BLaER1 (cell line): ENCODE measurements around the gene RPL22.

Source experiments
- H3K27ac ChIP-seq: shearing (Covaris generic); formaldehyde crosslinking; 2 replicates; pipeline ENCODE4 v1.8.1; 2022
- H3K27me3 ChIP-seq: shearing (Covaris generic); formaldehyde crosslinking; 2 replicates; pipeline ENCODE4 v1.8.1; 2022
- H3K36me3 ChIP-seq: shearing (Covaris generic); formaldehyde crosslinking; 2 replicates; pipeline ENCODE4 v1.8.1; 2022
- H3K4me1 ChIP-seq: shearing (Covaris generic); formaldehyde crosslinking; 2 replicates; pipeline ENCODE4 v1.8.1; 2022
- H3K4me2 ChIP-seq: shearing (Covaris generic); formaldehyde crosslinking; 2 replicates; pipeline ENCODE4 v1.8.1; 2022
- H3K4me3 ChIP-seq: shearing (Covaris generic); formaldehyde crosslinking; 2 replicates; pipeline ENCODE4 v1.8.1; 2022
- H3K9ac ChIP-seq: shearing (Covaris generic); formaldehyde crosslinking; 2 replicates; pipeline ENCODE4 v1.8.1; 2022
- H3K9me3 ChIP-seq: shearing (Covaris generic); formaldehyde crosslinking; 2 replicates; pipeline ENCODE4 v1.8.1; 2022
- H4K20me1 ChIP-seq: shearing (Covaris generic); formaldehyde crosslinking; 2 replicates; pipeline ENCODE4 v1.8.1; 2022
- Cebpa-rat ChIP-seq: shearing (Covaris generic); IDR thresholded peaks from 2 replicates; pipeline ENCODE4 v1.8.1; 2022

Gene RPL22

GRCh38 chr1:6157528-6158174 lies 41.7 kb downstream of the RPL22 start:
- no peaks in the 10 kb centered on the region for H3K27me3 ChIP-seq
- no peak overlapping the region for H3K4me2 ChIP-seq
- H3K9me3 ChIP-seq: no peaks in the 10 kb centered on the region
- H3K4me3 ChIP-seq: no peak overlapping the region
- H4K20me1 ChIP-seq: peaks cover 20% of the 10 kb centered on the region
- no peak for TF ChIP-seq Cebpa-rat
- H3K36me3 ChIP-seq: no peaks in the 10 kb centered on the region
- no peak overlapping the region for H3K9ac ChIP-seq
- H3K27ac ChIP-seq: no peak overlapping the region
- H3K4me1 ChIP-seq: peaks cover 32% of the 10 kb centered on the region

DNA sequence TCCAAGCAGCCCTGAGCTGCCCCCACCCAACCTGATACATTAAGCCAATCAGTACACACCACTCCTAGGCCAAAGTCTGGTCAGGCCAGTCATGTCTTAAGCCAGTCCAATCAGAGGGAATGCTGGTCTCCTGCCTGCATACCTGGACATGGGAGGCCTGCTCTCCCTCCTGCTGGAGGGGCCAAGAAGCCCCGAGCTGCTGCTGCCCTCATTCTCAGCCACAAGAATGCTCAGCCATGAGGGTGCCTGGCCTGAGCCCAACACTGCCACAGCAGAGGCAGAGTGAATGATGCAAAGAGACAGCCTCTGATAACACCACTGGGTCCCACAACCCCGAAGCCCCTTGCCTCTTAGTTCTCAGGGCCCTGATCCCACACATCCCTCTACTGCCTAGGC lies 42.3 kb downstream of the RPL22 start:
- no peaks in the 10 kb centered on the region for H3K27me3 ChIP-seq
- H3K4me1 ChIP-seq: peaks cover 32% of the 10 kb centered on the region
- H4K20me1 ChIP-seq: peaks cover 15% of the 10 kb centered on the region
- H3K4me2 ChIP-seq: no peak overlapping the region
- no peak overlapping the region for H3K27ac ChIP-seq
- H3K9me3 ChIP-seq: no peaks in the 10 kb centered on the region
- no peaks in the 10 kb centered on the region for H3K36me3 ChIP-seq
- H3K9ac ChIP-seq: no peak overlapping the region
- H3K4me3 ChIP-seq: no peak overlapping the region
- TF ChIP-seq Cebpa-rat: no peak

- Histone ChIP-seq H4K20me1 (no peaks in the 10 kb centered on the region; the same call in 1 of the 2 replicates), H3K27ac (peak overlapping the region; percentile 4; the same call in 1 of the 2 replicates), H3K4me2 (peak overlapping the region; percentile 56), H3K27me3 (no peaks in the 10 kb centered on the region), H3K4me1 (peaks cover 18% of the 10 kb centered on the region), H3K9ac (no peak overlapping the region), H3K4me3 (no peak overlapping the region), H3K9me3 (0 out of 2 replicates have a peak, but pooled peaks cover 1% of the 10 kb centered on the region), H3K36me3 (no peaks in the 10 kb centered on the region)
- TF ChIP-seq Cebpa-rat: no peak
These were observed 44.7 kb downstream of the RPL22 start for GRCh38 chr1:6154525-6155319.

- H4K20me1 ChIP-seq: no peaks in the 10 kb centered on the region
- TF ChIP-seq Cebpa-rat: no peak
- peaks cover 11% of the 10 kb centered on the region; the same call in 1 of the 2 replicates for H3K9me3 ChIP-seq
- no peak overlapping the region for H3K9ac ChIP-seq
- H3K4me1 ChIP-seq: peaks cover 18% of the 10 kb centered on the region
- no peaks in the 10 kb centered on the region for H3K27me3 ChIP-seq
- H3K36me3 ChIP-seq: no peaks in the 10 kb centered on the region
- H3K4me2 ChIP-seq: no peak overlapping the region
- H3K27ac ChIP-seq: no peak overlapping the region
- H3K4me3 ChIP-seq: no peak overlapping the region
These were observed 46.5 kb downstream of the RPL22 start for GRCh38 chr1:6152882-6153281.

GRCh38 chr1:6152181-6152580 lies 47.2 kb downstream of the RPL22 start:
- Histone ChIP-seq H3K9me3 (peaks cover 11% of the 10 kb centered on the region; the same call in 1 of the 2 replicates), H3K27ac (no peak overlapping the region), H4K20me1 (no peaks in the 10 kb centered on the region), H3K4me2 (no peak overlapping the region), H3K4me3 (no peak overlapping the region), H3K9ac (no peak overlapping the region), H3K27me3 (no peaks in the 10 kb centered on the region), H3K4me1 (peaks cover 18% of the 10 kb centered on the region), H3K36me3 (no peaks in the 10 kb centered on the region)
- no peak for TF ChIP-seq Cebpa-rat

DNA sequence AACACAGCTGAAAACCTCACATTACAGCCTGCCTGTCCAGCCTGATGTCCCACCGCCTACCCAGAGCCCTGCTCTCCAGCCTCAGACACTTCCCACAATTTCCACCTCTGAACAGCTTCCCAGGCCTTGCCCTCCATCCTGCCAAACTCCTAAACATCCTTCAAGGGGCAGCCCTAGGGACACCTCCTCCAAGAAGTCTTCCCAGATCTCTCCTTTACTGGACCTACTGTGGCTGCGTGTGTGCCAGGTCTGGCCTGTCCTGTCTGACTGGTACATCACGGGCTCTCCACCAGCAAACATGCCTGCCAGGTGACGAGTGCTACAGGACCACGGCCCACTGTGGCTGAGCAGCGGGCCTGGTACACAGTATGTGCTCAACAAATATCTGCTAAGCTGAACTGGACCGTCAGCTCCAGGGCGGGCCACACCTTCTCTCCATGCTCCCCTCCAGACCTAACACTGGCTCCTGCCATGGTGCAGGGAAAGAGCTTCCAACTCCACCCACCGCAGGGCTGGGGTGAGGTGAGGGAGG lies 48.0 kb downstream of the RPL22 start:
- no peak overlapping the region for H3K4me3 ChIP-seq
- H3K9ac ChIP-seq: no peak overlapping the region
- no peaks in the 10 kb centered on the region for H3K27me3 ChIP-seq
- H3K9me3 ChIP-seq: peaks cover 11% of the 10 kb centered on the region; the same call in 1 of the 2 replicates
- H3K4me2 ChIP-seq: no peak overlapping the region
- H3K36me3 ChIP-seq: no peaks in the 10 kb centered on the region
- H3K4me1 ChIP-seq: peaks cover 18% of the 10 kb centered on the region
- no peaks in the 10 kb centered on the region for H4K20me1 ChIP-seq
- H3K27ac ChIP-seq: no peak overlapping the region
- no peak for TF ChIP-seq Cebpa-rat

GRCh38 chr1:6150006-6150938 lies 49.1 kb downstream of the RPL22 start:
- Histone ChIP-seq H3K9ac (no peak overlapping the region), H4K20me1 (no peaks in the 10 kb centered on the region), H3K4me1 (peaks cover 16% of the 10 kb centered on the region), H3K27me3 (no peaks in the 10 kb centered on the region), H3K9me3 (peaks cover 11% of the 10 kb centered on the region; the same call in 1 of the 2 replicates), H3K36me3 (no peaks in the 10 kb centered on the region), H3K27ac (no peak overlapping the region), H3K4me3 (no peak overlapping the region), H3K4me2 (no peak overlapping the region)
- TF ChIP-seq Cebpa-rat: no peak

DNA sequence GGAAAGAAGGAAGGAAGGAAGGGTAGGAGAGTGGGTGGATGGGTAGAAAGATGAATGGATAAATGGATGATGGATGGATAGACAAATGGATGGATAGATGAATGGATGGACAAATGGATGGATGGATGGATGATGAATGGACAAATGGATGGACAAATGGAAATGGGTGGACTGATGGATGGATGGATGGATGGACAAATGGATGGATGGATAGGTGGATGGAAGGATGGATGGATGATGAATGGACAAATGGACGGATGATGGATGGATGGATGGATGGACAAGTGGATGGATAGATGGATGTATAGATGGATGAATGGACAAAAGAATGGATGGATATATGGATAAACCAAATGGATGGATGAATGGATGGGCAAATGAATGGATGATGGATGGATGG lies 49.8 kb downstream of the RPL22 start:
- no peaks in the 10 kb centered on the region for H4K20me1 ChIP-seq
- H3K9me3 ChIP-seq: peaks cover 11% of the 10 kb centered on the region; the same call in 1 of the 2 replicates
- H3K4me2 ChIP-seq: no peak overlapping the region
- H3K4me1 ChIP-seq: peaks cover 9% of the 10 kb centered on the region
- TF ChIP-seq Cebpa-rat: no peak
- no peaks in the 10 kb centered on the region for H3K36me3 ChIP-seq
- no peak overlapping the region for H3K4me3 ChIP-seq
- H3K27me3 ChIP-seq: no peaks in the 10 kb centered on the region
- no peak overlapping the region for H3K9ac ChIP-seq
- H3K27ac ChIP-seq: no peak overlapping the region

DNA sequence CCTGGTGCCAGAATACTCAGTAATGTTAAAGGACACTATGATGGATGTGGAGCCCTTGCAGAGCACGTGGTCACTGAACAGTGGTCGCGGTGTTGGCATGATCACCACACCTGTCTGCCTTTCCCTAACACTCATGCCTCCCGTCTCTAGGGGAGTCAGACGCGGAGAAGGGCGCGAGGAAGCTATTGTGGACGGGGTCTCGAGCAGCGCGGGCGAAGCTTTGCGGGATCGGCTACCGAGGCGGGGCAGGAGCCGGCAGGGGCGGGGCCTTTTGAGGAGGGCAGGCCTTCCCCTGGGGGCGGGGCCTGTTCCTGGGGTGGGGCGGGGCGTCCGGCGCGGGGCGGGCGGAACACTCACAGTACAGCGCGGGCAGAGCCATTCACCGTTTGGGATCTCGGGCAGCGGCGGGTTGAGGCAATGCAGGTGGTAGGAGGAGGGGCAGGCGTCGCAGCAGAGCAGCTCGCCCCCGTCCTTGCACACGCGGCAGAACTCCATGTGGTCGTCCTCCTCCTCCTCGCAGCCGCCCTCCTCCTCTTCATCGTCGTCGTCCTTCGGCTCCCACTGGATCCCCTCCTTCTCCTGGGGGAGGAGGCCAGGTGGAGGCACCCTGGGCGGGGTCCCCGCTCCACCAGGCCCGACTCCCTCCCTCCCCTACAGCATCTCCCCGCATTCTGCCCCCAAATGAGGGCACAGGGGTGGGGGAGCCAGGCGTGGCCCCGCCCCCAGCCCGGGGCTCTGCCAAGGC lies 50.7 kb downstream of the RPL22 start:
- Histone ChIP-seq H4K20me1 (no peaks in the 10 kb centered on the region), H3K4me3 (no peak overlapping the region), H3K9ac (no peak overlapping the region), H3K4me2 (no peak overlapping the region), H3K27me3 (no peaks in the 10 kb centered on the region), H3K4me1 (no peaks in the 10 kb centered on the region), H3K9me3 (peaks cover 11% of the 10 kb centered on the region; the same call in 1 of the 2 replicates), H3K27ac (no peak overlapping the region), H3K36me3 (no peaks in the 10 kb centered on the region)
- TF ChIP-seq Cebpa-rat: no peak
